ENCODE measurements around the gene RAB44. TPM values are rescaled to one million over a fixed set of nuclear protein-coding genes. Genes with fewer than 3 reads are reported as not detected.

Gene RAB44
- total and polyA plus RNA-seq, 2 of the 13 experiments (the other 11 are each of a cell fraction or from before 2014, with no cell fraction given) = not detected

DNA sequence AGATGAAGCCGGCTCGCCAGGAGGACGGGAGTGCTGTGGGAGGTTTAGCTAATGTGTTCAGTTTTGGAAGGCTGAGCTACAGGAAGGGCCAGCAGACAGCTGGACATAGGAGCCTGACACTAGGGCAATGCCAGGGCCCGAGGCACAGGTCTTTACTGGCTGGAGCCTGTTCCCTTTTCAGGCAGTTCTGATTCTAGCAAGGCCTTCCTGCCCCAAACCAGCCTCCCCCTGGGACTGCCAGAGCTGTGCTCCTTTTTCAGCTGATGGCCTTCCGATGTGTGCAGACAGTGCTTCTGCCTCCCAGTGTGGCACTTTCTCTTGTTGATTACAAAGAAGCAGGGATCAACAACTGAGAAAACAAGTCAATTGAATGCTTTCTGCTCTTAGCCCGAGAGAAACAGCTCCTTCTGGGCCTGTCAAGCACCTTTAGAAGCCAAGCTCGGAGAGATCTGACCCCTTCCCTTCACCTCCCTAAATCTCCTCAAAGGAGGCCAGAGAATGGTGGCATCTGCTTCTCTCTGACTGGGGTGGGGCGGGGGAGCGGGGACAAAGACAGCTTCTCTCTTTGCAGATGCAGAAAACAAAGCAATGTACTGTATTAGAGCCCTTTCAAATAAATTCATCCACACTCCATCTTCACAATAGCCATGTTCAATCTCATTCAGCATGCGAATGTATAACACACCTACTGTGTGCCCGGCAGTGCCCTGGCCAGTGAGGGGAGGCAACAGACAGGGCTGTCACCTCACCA is 63.2 kb downstream of the RAB44 start:
- FAIRE-seq (no peak), DNase-seq (ENCODE audit: low spot score) (no peak), ATAC-seq (no peak)
- in situ Hi-C loops (cut with HindIII; ENCODE audit: extremely low pct_ligation_motif_present, low pct_unique_long_range_greater_than_20kb) = no loop called here
- Histone ChIP-seq H3K79me2 (ENCODE audit: insufficient read depth, low read length) (no peaks in the 10 kb centered on the region), H2AFZ (ENCODE audit: low read length) (no peak overlapping the region), H3K27me3 (ENCODE audit: control insufficient read depth in 1 of 2, insufficient read depth in 2 of 2, low read length in 2 of 2) (peaks cover 4 to 74% of the 10 kb centered on the region in 2 experiments; a peak in 4 of 5 replicates), H3K4me3 (replicated peaks in 1 of 3; ENCODE audit: insufficient read depth in 1 of 3, low read depth in 2 of 3, low read length in 3 of 3) (no peak overlapping the region), H3K27ac (ENCODE audit: extremely low read length, insufficient read depth, low read length) (no peak overlapping the region), H3K9ac (ENCODE audit: insufficient read depth, low read depth, low read length) (no peak overlapping the region), H4K20me1 (ENCODE audit: insufficient read depth, low read length) (no peaks in the 10 kb centered on the region; the same call in 1 of the 2 replicates), H3K4me1 (ENCODE audit: insufficient read depth, low read length) (peaks cover 5% of the 10 kb centered on the region; the same call in 1 of the 2 replicates), H3K9me3 (ENCODE audit: low read length) (no peaks in the 10 kb centered on the region), H3K4me2 (ENCODE audit: low read depth, low read length) (no peak overlapping the region), H3K36me3 (replicated peaks in 1 of 2; ENCODE audit: control insufficient read depth in 1 of 2, insufficient read depth in 2 of 2, low read length in 2 of 2) (no peaks in the 10 kb centered on the region)
- TF ChIP-seq TAF15 (IDR thresholded peaks at IDR 0.05; ENCODE audit: low read depth, low read length, poor library complexity, severe bottlenecking) (no peak), ZKSCAN1 (IDR thresholded peaks at IDR 0.05; ENCODE audit: low read length) (peak; percentile 29; the same call in 1 of the 2 replicates)
- 14% methylated on average over 10 of the region's 11 CpGs for WGBS (ENCODE audit: low lambda C conversion rate)
- intact Hi-C loops (cut with micrococcal nuclease; ENCODE audit: unreplicated experiment) = no loop called here
- POLR2A ChIA-PET = no interaction called here
- CTCF ChIA-PET (ENCODE audit: low intra/inter-chr PET ratio, low total read pairs) = no interaction called here
- no TSS peak for BruUV-seq (replicated peaks)

DNA sequence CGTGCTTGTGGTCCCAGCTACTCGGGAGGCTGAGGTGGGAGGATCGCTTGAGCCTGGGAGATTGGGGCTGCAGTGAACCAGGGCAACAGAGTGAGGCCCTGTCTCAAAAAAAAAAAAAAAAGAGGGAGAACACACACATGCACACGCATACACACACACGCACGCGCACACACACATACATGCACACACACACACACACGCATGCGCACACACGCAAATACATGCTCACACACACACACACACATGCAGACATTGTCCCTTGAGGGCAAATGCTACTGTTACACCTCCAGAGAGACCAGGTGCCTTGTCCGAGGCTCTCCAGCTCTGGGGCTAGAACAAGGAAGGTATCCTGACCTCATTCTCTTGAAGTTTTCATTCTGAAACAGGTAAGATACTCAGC is 64.5 kb downstream of the RAB44 start:
- Histone ChIP-seq H3K79me2 (ENCODE audit: insufficient read depth, low read length) (no peaks in the 10 kb centered on the region), H3K4me1 (ENCODE audit: insufficient read depth, low read length) (no peaks in the 10 kb centered on the region), H3K36me3 (replicated peaks in 1 of 2; ENCODE audit: control insufficient read depth in 1 of 2, insufficient read depth in 2 of 2, low read length in 2 of 2) (no peaks in the 10 kb centered on the region), H3K27ac (ENCODE audit: extremely low read length, insufficient read depth, low read length) (no peak overlapping the region), H3K9me3 (ENCODE audit: low read length) (no peaks in the 10 kb centered on the region), H3K9ac (ENCODE audit: insufficient read depth, low read depth, low read length) (no peak overlapping the region), H4K20me1 (ENCODE audit: insufficient read depth, low read length) (no peaks in the 10 kb centered on the region; the same call in 1 of the 2 replicates), H2AFZ (ENCODE audit: low read length) (no peak overlapping the region), H3K27me3 (ENCODE audit: control insufficient read depth in 1 of 2, insufficient read depth in 2 of 2, low read length in 2 of 2) (peaks cover 4 to 61% of the 10 kb centered on the region in 2 experiments; a peak in 4 of 5 replicates), H3K4me3 (replicated peaks in 1 of 3; ENCODE audit: insufficient read depth in 1 of 3, low read depth in 2 of 3, low read length in 3 of 3) (no peak overlapping the region), H3K4me2 (ENCODE audit: low read depth, low read length) (no peak overlapping the region)
- ChIA-PET CTCF (ENCODE audit: low intra/inter-chr PET ratio, low total read pairs) (no interaction called here), POLR2A (no interaction called here)
- no peak for DNase-seq (ENCODE audit: low spot score)
- no TSS peak for BruUV-seq (replicated peaks)
- in situ Hi-C loops (cut with HindIII; ENCODE audit: extremely low pct_ligation_motif_present, low pct_unique_long_range_greater_than_20kb) = no loop called here
- intact Hi-C loops (cut with micrococcal nuclease; ENCODE audit: unreplicated experiment) = no loop called here
- WGBS (ENCODE audit: low lambda C conversion rate) = 57% methylated on average over 11 of the region's 11 CpGs
- no peak for FAIRE-seq
- ATAC-seq = no peak
- TF ChIP-seq, protein P1, sequence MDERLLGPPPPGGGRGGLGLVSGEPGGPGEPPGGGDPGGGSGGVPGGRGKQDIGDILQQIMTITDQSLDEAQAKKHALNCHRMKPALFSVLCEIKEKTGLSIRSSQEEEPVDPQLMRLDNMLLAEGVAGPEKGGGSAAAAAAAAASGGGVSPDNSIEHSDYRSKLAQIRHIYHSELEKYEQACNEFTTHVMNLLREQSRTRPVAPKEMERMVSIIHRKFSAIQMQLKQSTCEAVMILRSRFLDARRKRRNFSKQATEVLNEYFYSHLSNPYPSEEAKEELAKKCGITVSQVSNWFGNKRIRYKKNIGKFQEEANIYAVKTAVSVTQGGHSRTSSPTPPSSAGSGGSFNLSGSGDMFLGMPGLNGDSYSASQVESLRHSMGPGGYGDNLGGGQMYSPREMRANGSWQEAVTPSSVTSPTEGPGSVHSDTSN (CRISPR knock-in tag; IDR thresholded peaks at IDR 0.05) = no peak
- TF ChIP-seq ZFX (CRISPR knock-in tag; IDR thresholded peaks at IDR 0.05; ENCODE audit: low read depth) (no peak), FOXJ3 (CRISPR knock-in tag; IDR thresholded peaks at IDR 0.05; ENCODE audit: borderline replicate concordance) (no peak), KMT2A (CRISPR knock-in tag; IDR thresholded peaks at IDR 0.05) (no peak), ZNF883 (CRISPR knock-in tag; IDR thresholded peaks at IDR 0.05; ENCODE audit: not compliant biosample characterization) (no peak), ZNF629 (CRISPR knock-in tag; conservative IDR thresholded peaks at IDR 0.05) (no peak)
- TF ChIP-seq, protein P2, sequence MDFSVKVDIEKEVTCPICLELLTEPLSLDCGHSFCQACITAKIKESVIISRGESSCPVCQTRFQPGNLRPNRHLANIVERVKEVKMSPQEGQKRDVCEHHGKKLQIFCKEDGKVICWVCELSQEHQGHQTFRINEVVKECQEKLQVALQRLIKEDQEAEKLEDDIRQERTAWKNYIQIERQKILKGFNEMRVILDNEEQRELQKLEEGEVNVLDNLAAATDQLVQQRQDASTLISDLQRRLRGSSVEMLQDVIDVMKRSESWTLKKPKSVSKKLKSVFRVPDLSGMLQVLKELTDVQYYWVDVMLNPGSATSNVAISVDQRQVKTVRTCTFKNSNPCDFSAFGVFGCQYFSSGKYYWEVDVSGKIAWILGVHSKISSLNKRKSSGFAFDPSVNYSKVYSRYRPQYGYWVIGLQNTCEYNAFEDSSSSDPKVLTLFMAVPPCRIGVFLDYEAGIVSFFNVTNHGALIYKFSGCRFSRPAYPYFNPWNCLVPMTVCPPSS (IDR thresholded peaks at IDR 0.05) = no peak
- TF ChIP-seq, protein P3, sequence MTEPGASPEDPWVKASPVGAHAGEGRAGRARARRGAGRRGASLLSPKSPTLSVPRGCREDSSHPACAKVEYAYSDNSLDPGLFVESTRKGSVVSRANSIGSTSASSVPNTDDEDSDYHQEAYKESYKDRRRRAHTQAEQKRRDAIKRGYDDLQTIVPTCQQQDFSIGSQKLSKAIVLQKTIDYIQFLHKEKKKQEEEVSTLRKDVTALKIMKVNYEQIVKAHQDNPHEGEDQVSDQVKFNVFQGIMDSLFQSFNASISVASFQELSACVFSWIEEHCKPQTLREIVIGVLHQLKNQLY (CRISPR knock-in tag; IDR thresholded peaks at IDR 0.05) = no peak
